Vagina (tissue), 2 donors: ENCODE results near the gene CHAT.

ENCODE experiments used
- POLR2A ChIP-seq, 2 donors: fragments of 450-650 bp; IDR thresholded peaks; one replicate each; pipeline ENCODE4 v1.6.1; 2017; ENCODE audit warnings: antibody characterized with exemption in 2 of 2, mild to moderate bottlenecking in 2 of 2, moderate library complexity in 2 of 2
- POLR2AphosphoS5 ChIP-seq, 2 donors: sonication (generic); formaldehyde crosslinking; IDR thresholded peaks; one replicate each; pipeline ENCODE4 v1.9.0; 2017; ENCODE audit warnings: antibody characterized with exemption in 2 of 2, mild to moderate bottlenecking in 2 of 2, low read depth in 1 of 2; ENCODE audit not compliant: insufficient read depth in 1 of 2
- TF ChIP-seq, protein P1 (sequence below), 3 experiments: fragments of 450-650 bp in 2 of 3; fragments of 200-600 bp in 1 of 3; sonication (generic) in 1 of 3; IDR thresholded peaks; one replicate each; pipeline ENCODE4 v1.5.1; 2017 to 2019; ENCODE audit warnings: antibody characterized with exemption in 3 of 3, mild to moderate bottlenecking in 2 of 3, moderate library complexity in 2 of 3

DNA sequence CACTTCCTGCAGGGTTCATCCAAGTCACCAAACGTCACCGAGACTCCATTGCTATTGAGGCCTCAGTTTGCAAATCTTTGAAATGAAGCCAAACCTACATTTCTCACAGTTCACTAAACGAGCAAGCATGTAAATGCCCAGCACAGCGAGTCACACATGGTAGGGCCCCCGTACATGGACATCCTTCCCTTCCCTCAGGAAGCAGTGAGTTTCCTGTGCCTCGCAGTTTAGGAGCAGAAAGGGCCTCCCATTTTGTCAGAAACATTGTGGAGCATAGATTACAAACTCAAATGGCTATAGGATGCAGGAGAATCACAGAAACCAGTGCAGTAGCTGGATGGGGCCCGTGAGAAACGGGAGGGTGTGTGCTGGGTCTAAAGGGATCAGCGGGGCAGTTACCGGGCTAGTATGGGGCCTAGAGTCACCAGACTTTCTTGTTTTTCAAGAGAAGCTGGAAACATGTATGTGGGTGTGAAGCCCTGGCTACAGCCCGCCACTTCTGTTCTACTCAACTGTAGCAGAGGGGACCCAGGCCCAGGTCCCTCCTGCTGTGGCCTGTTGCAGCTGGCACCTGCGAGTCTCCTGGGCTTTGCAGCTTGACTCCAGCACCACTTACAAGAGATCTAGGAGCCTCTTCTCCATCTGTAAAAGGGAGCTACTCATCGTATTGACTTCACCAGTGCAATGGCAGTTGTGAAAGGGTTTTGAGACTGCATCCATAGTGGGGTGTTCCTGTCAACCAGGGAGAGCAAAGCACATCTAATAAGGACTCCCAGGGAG is 17.9 kb upstream of the CHAT start:
- TF ChIP-seq, protein P1, sequence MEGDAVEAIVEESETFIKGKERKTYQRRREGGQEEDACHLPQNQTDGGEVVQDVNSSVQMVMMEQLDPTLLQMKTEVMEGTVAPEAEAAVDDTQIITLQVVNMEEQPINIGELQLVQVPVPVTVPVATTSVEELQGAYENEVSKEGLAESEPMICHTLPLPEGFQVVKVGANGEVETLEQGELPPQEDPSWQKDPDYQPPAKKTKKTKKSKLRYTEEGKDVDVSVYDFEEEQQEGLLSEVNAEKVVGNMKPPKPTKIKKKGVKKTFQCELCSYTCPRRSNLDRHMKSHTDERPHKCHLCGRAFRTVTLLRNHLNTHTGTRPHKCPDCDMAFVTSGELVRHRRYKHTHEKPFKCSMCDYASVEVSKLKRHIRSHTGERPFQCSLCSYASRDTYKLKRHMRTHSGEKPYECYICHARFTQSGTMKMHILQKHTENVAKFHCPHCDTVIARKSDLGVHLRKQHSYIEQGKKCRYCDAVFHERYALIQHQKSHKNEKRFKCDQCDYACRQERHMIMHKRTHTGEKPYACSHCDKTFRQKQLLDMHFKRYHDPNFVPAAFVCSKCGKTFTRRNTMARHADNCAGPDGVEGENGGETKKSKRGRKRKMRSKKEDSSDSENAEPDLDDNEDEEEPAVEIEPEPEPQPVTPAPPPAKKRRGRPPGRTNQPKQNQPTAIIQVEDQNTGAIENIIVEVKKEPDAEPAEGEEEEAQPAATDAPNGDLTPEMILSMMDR (IDR thresholded peaks at IDR 0.05), result no peak
- TF ChIP-seq POLR2AphosphoS5 (IDR thresholded peaks at IDR 0.05; ENCODE audit: insufficient read depth in 1 of 2, low read depth in 1 of 2) (no peak), POLR2A (IDR thresholded peaks at IDR 0.05) (no peak)
